Keratinocyte (primary cell): ENCODE data around the gene SLC3A2. TPM values are rescaled to one million over a fixed set of nuclear protein-coding genes. Genes with fewer than 3 reads are reported as not detected.

Experiments
- DNase-seq: peaks from one replicate; pipeline ENCODE4 v3.0.0-alpha.2; 2011; ENCODE audit warnings: low read depth, missing footprints, low spot score
- FAIRE-seq: peaks from 2 replicates; lab custom pipeline; 2011; peaks lifted over from hg19 to GRCh38; lab: Jason Lieb, UNC
- H2AFZ ChIP-seq: 2 replicates; pipeline ENCODE4 v1.6.0; 2012; ENCODE audit warnings: low read length, control low read depth, inconsistent platforms; ENCODE audit not compliant: control insufficient read depth
- H3K27ac ChIP-seq: 2 replicates; pipeline ENCODE4 v1.5.1; 2011; ENCODE audit warnings: low read length; ENCODE audit not compliant: control insufficient read depth, insufficient read depth
- H3K27me3 ChIP-seq: 3 replicates; pipeline ENCODE4 v1.6.0; 2011; ENCODE audit warnings: low read length; ENCODE audit not compliant: control insufficient read depth, insufficient read depth; ENCODE audit errors: extremely low read depth
- H3K36me3 ChIP-seq, 2 experiments: 2 replicates in 1 of 2; 3 replicates in 1 of 2; pipeline ENCODE4 v1.5.1; 2011; ENCODE audit warnings: low read length in 2 of 2, mild to moderate bottlenecking in 1 of 2; ENCODE audit not compliant: control insufficient read depth in 2 of 2, insufficient read depth in 2 of 2; ENCODE audit errors: extremely low read depth in 1 of 2
- H3K4me1 ChIP-seq: 3 replicates; pipeline ENCODE4 v1.5.1; 2011; ENCODE audit warnings: low read length; ENCODE audit not compliant: control insufficient read depth, insufficient read depth; ENCODE audit errors: extremely low read depth
- H3K4me2 ChIP-seq: 3 replicates; pipeline ENCODE4 v1.6.0; 2011; ENCODE audit warnings: low read depth, low read length; ENCODE audit not compliant: control insufficient read depth, insufficient read depth; ENCODE audit errors: extremely low read depth
- H3K4me3 ChIP-seq, 3 experiments: fragments of 200-600 bp in 1 of 3; sonication (generic) in 1 of 3; 2 replicates in 2 of 3; 3 replicates in 1 of 3; pipeline ENCODE4 v1.5.1; 2011 to 2016; ENCODE audit warnings: low read length in 3 of 3, mild to moderate bottlenecking in 3 of 3, control low read depth in 2 of 3, inconsistent platforms in 1 of 3, low read depth in 1 of 3, mixed read lengths in 1 of 3, mixed run types in 1 of 3, moderate library complexity in 1 of 3; ENCODE audit not compliant: control insufficient read depth in 2 of 3, insufficient read depth in 2 of 3; ENCODE audit errors: extremely low read depth in 1 of 3
- H3K79me2 ChIP-seq: 2 replicates; pipeline ENCODE4 v1.6.0; 2012; ENCODE audit warnings: low read length; ENCODE audit not compliant: control insufficient read depth, insufficient read depth
- H3K9ac ChIP-seq: 3 replicates; pipeline ENCODE4 v1.6.0; 2011; ENCODE audit warnings: low read length; ENCODE audit not compliant: control insufficient read depth, insufficient read depth; ENCODE audit errors: extremely low read depth
- H3K9me1 ChIP-seq: 3 replicates; pipeline ENCODE4 v1.6.0; 2011; ENCODE audit warnings: low read length; ENCODE audit not compliant: control insufficient read depth, insufficient read depth; ENCODE audit errors: extremely low read depth
- H3K9me3 ChIP-seq: 2 replicates; pipeline ENCODE4 v1.5.1; 2012; ENCODE audit warnings: low read depth, low read length; ENCODE audit not compliant: control insufficient read depth
- H4K20me1 ChIP-seq: 3 replicates; pipeline ENCODE4 v1.6.0; 2011; ENCODE audit warnings: low read length; ENCODE audit not compliant: control insufficient read depth, insufficient read depth; ENCODE audit errors: extremely low read depth
- CTCF ChIP-seq, 3 experiments: IDR thresholded peaks in 1 of 3; conservative IDR thresholded peaks in 1 of 3; optimal IDR thresholded peaks in 1 of 3; 2 replicates in 2 of 3; 3 replicates in 1 of 3; pipeline versions ENCODE3 to v1.5.1; 2011; ENCODE audit warnings: low read length in 3 of 3, mild to moderate bottlenecking in 3 of 3, moderate library complexity in 2 of 3, control low read depth in 1 of 3, inconsistent platforms in 1 of 3; ENCODE audit not compliant: insufficient read depth in 2 of 3; ENCODE audit errors: extremely low read depth in 1 of 3
- EZH2 ChIP-seq: IDR thresholded peaks from one replicate; pipeline ENCODE4 v1.6.1; 2012; ENCODE audit warnings: inconsistent platforms, mild to moderate bottlenecking, low read length, moderate library complexity
- dilution Hi-C: fragments of 300-500 bp; cut with MboI; formaldehyde crosslinking; loops from one replicate; pipeline ENCODE4 v1.7.0; 2020; ENCODE audit warnings: low sequenced_read_pairs; ENCODE audit not compliant: extremely low pct_ligation_motif_present
- polyA plus RNA-seq, 5 experiments: library from polyadenylated mRNA; depleted of rRNA in 3 of 5; stranded (reverse) in 3 of 5; stranded (forward) in 1 of 5; unstranded in 1 of 5; fragments of >200 nt; gene quantifications; 1 replicate in 1 of 5; 2 replicates in 3 of 5; 3 replicates in 1 of 5; pipeline versions ENCODE4 v1.2.1 to v1.2.3, GENCODE V29; 2011 to 2012; ENCODE audit warnings: missing spikeins in 2 of 5, low read depth in 1 of 5, low replicate concordance in 1 of 5

Gene SLC3A2
- polyA plus RNA-seq, 1 donor (not counting 4 experiments of a cell fraction or from before 2014, with no cell fraction given) = 469 TPM

GRCh38 chr11:62889484-62890437 lies 9.1 kb downstream of the SLC3A2 start:
- no peak for DNase-seq
- dilution Hi-C loops = loop anchor here (10.0 kb wide), 1 partner anchor 115 kb away; no protein-coding TSS in a partner anchor

GRCh38 chr11:62892077-62892922 lies 11.6 kb downstream of the SLC3A2 start:
- TF ChIP-seq EZH2 = no peak
- TF ChIP-seq CTCF (optimal IDR thresholded peaks at IDR 0.05 in 1 of 3, IDR thresholded peaks at IDR 0.05 in 1 of 3, conservative IDR thresholded peaks at IDR 0.05 in 1 of 3; ENCODE audit: extremely low read depth in 1 of 3, insufficient read depth in 2 of 3, low read length in 3 of 3) = no peak
- H3K4me3 ChIP-seq = no peak overlapping the region
- FAIRE-seq (no peak), DNase-seq (no peak)
- H2AFZ ChIP-seq = no peak overlapping the region
- H3K4me2 ChIP-seq = no peak overlapping the region
- H3K79me2 ChIP-seq = no peaks in the 10 kb centered on the region
- H3K4me1 ChIP-seq = no peaks in the 10 kb centered on the region
- H3K9ac ChIP-seq = no peak overlapping the region
- no peaks in the 10 kb centered on the region for H3K9me3 ChIP-seq
- H3K36me3 ChIP-seq = peaks cover 16 to 21% of the 10 kb centered on the region in 2 experiments
- no peaks in the 10 kb centered on the region for H3K9me1 ChIP-seq
- peaks cover 4% of the 10 kb centered on the region for H4K20me1 ChIP-seq
- no peaks in the 10 kb centered on the region for H3K27me3 ChIP-seq
- H3K27ac ChIP-seq = no peak overlapping the region
- dilution Hi-C loops = loop anchor here (10.0 kb wide), 1 partner anchor 113 kb away; no protein-coding TSS in a partner anchor

More at GRCh38 chr11:62889484-62890437, 9.1 kb downstream of the SLC3A2 start:
- Histone ChIP-seq H3K9me3 (no peaks in the 10 kb centered on the region), H3K36me3 (peaks cover 39 to 45% of the 10 kb centered on the region in 2 experiments), H2AFZ (no peak overlapping the region), H3K9ac (no peak overlapping the region), H4K20me1 (peaks cover 20% of the 10 kb centered on the region), H3K4me1 (peaks cover 11% of the 10 kb centered on the region), H3K27ac (no peak overlapping the region), H3K79me2 (peaks cover 17% of the 10 kb centered on the region), H3K9me1 (peaks cover 2% of the 10 kb centered on the region), H3K27me3 (no peaks in the 10 kb centered on the region), H3K4me3 (no peak overlapping the region), H3K4me2 (no peak overlapping the region)
- no peak for FAIRE-seq
- TF ChIP-seq CTCF (optimal IDR thresholded peaks at IDR 0.05 in 1 of 3, IDR thresholded peaks at IDR 0.05 in 1 of 3, conservative IDR thresholded peaks at IDR 0.05 in 1 of 3; ENCODE audit: extremely low read depth in 1 of 3, insufficient read depth in 2 of 3, low read length in 3 of 3) (no peak), EZH2 (no peak)
